HG03139 (cell line): ENCODE data around the gene OVOL3.

ENCODE experiments used
- ATAC-seq: cut with Tn5 transposase; IDR thresholded peaks from one replicate; pipeline ENCODE4 v1.9.1; 2021; ENCODE audit not compliant: unreplicated experiment

The OVOL3 gene

DNA sequence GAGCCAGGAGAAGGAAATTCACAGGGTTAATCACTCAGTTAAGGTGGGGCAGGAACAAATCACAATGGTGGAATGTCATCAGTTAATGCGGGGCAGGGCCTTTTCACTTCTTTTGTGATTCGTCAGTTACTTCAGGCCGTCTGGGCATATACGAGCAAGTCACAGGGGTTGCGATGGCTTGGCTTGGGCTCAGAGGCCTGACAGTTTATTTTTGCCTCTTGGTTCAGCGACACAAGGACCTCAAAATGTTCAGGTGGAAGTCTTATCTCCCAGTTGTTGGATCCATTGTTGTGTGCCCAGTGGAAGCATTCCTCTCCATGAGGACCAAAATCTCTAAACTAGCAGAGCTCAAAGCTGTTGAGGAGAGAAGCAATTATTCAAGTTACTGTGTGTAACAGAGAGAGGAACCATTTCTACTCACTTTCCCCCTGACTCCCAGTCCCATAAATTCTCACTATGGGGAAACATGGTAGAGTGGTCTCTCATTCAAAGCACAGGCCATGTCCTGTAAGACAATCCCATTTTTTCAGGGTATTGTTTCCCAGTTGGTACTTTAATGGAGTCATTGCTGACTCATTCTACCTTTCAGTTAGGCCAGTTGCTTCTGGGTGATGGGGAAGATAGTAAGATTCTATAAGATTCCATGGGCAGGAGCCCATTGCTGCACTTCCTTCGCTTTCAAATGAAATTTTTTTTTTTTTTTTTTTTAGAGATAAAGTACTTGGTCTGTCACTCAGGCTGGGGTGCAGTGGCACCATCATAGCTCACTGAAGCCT, 50.1 kb downstream of the OVOL3 start:
- ATAC-seq, result no peak
